Astrocyte of the spinal cord (primary cell): ENCODE results near the gene NCF2.

ENCODE experiments used
- DNase-seq: peaks from one replicate; pipeline ENCODE4 v3.0.0; 2011; ENCODE audit warnings: low read depth, low spot score
- H3K4me3 ChIP-seq: 2 replicates; pipeline ENCODE4 v1.5.1; 2011; ENCODE audit warnings: low read depth, mild to moderate bottlenecking, low read length, moderate library complexity
- CTCF ChIP-seq: IDR thresholded peaks from 2 replicates; pipeline ENCODE4 v1.5.1; 2012; ENCODE audit warnings: low read depth, mild to moderate bottlenecking, low read length, inconsistent platforms
- in situ Hi-C: cut with HindIII; loops from 2 replicates; pipeline ENCODE4 v1.10.0; 2017; ENCODE audit warnings: low sequenced_read_pairs

Gene NCF2

GRCh38 chr1:183612407-183612806 lies 22.1 kb upstream of the NCF2 start:
- no peak for TF ChIP-seq CTCF
- in situ Hi-C loops, result no loop called here
- no peak overlapping the region for H3K4me3 ChIP-seq
- no peak for DNase-seq

- no peak overlapping the region for H3K4me3 ChIP-seq
- no peak for DNase-seq
- in situ Hi-C loops, result no loop called here
- no peak for TF ChIP-seq CTCF
Observed at GRCh38 chr1:183611021-183611420, 20.8 kb upstream of the NCF2 start.

- no peak overlapping the region for H3K4me3 ChIP-seq
- no peak for DNase-seq
- in situ Hi-C loops, result no loop called here
- TF ChIP-seq CTCF, result no peak
Observed at GRCh38 chr1:183609759-183610452, 19.6 kb upstream of the NCF2 start.

- H3K4me3 ChIP-seq, result no peak overlapping the region
- in situ Hi-C loops, result no loop called here
- DNase-seq, result peak; percentile 53
Observed at GRCh38 chr1:183609313-183609712, 19.1 kb upstream of the NCF2 start.

GRCh38 chr1:183607322-183607980 lies 17.2 kb upstream of the NCF2 start:
- in situ Hi-C loops, result no loop called here
- H3K4me3 ChIP-seq, result no peak overlapping the region
- TF ChIP-seq CTCF, result no peak
- DNase-seq, result no peak

More at GRCh38 chr1:183609313-183609712, 19.1 kb upstream of the NCF2 start:
- peak; percentile 53 for TF ChIP-seq CTCF

- TF ChIP-seq CTCF, result no peak
- in situ Hi-C loops, result no loop called here
Observed at GRCh38 chr1:183605904-183606303, 15.6 kb upstream of the NCF2 start.

More at GRCh38 chr1:183605904-183606303, 15.6 kb upstream of the NCF2 start:
- no peak for DNase-seq
- no peak overlapping the region for H3K4me3 ChIP-seq
